Calu3 (cell line): ENCODE measurements around the gene TOR1AIP1. TPM values are rescaled to one million over a fixed set of nuclear protein-coding genes. Genes with fewer than 3 reads are reported as not detected.

ENCODE experiments used
- BruUV-seq: library from RNA; stranded (reverse); fragments of 400-500 nt; replicated peaks from 2 replicates; lab custom pipeline; 2021; lab: Mats Ljungman, UMichigan
- CTCF ChIA-PET: fragments of 300-600 bp; sonication (Branson Sonifier 250); formaldehyde crosslinking; loops from one replicate; lab custom pipeline; 2022; ENCODE audit warnings: antibody characterized with exemption; lab: Charles Lee
- DNase-seq: peaks from one replicate; pipeline ENCODE4 v3.0.0; 2022
- H3K27ac Mint-ChIP-seq: one replicate; pipeline ENCODE4 v1.8.0; 2022; ENCODE audit warnings: mixed read lengths; ENCODE audit not compliant: unreplicated experiment
- H3K27me3 Mint-ChIP-seq: one replicate; pipeline ENCODE4 v1.8.0; 2022; ENCODE audit warnings: mixed read lengths; ENCODE audit not compliant: unreplicated experiment
- H3K36me3 Mint-ChIP-seq: one replicate; pipeline ENCODE4 v1.8.0; 2022; ENCODE audit warnings: mild to moderate bottlenecking, moderate library complexity, mixed read lengths; ENCODE audit not compliant: insufficient read depth, unreplicated experiment
- H3K4me1 Mint-ChIP-seq: one replicate; pipeline ENCODE4 v1.8.0; 2022; ENCODE audit warnings: mild to moderate bottlenecking, low read depth, mixed read lengths; ENCODE audit not compliant: unreplicated experiment
- H3K4me3 Mint-ChIP-seq: one replicate; pipeline ENCODE4 v1.8.0; 2022; ENCODE audit warnings: mild to moderate bottlenecking, low read depth, moderate library complexity, mixed read lengths; ENCODE audit not compliant: unreplicated experiment
- H3K9me3 Mint-ChIP-seq: one replicate; pipeline ENCODE4 v1.8.0; 2022; ENCODE audit warnings: low read depth, mixed read lengths; ENCODE audit not compliant: unreplicated experiment
- intact Hi-C: fragments of 100-400 bp; cut with micrococcal nuclease; formaldehyde crosslinking; loops from one replicate; pipeline ENCODE4 v1.10.0; 2022; ENCODE audit not compliant: unreplicated experiment
- total RNA-seq: library from RNA; stranded (reverse); gene quantifications from 2 replicates; pipeline ENCODE4 v1.2.3, GENCODE V29; 2022
- TF ChIP-seq, protein P1 (sequence below): fragments of 200-600 bp; IDR thresholded peaks from one replicate; pipeline ENCODE4 v1.8.0; 2022; ENCODE audit warnings: antibody characterized with exemption; ENCODE audit not compliant: unreplicated experiment

Gene TOR1AIP1
- total RNA-seq, 1 experiment from 2014 or later = 46.7 TPM

DNA sequence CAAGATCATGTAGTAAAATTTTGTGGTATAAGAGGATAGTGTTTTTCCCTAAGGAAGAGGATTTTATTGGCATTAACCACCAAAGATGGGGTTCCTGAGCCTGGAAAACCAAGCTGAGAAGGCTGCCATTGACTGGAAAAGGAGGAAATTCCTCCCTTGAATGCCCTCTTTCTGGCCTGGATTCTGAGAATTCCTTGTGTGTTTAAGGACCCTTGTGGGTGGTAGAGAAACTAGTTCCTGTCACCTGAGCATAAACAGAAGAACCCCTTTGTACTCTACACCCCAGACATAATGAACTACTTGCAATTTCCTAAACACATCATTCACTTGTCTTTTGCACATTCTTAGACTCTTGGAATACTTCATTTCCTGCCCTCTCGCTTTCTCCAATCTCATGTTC, 39.4 kb downstream of the TOR1AIP1 start:
- BruUV-seq = no TSS peak
- Mint-ChIP-seq H3K4me1 (peaks cover 23% of the 10 kb centered on the region), H3K27me3 (no peaks in the 10 kb centered on the region), H3K9me3 (no peaks in the 10 kb centered on the region), H3K4me3 (no peak overlapping the region), H3K36me3 (peaks cover 16% of the 10 kb centered on the region), H3K27ac (no peak overlapping the region)
- intact Hi-C loops = no loop called here
- no peak for DNase-seq
- CTCF ChIA-PET = no interaction called here
- TF ChIP-seq, protein P1, sequence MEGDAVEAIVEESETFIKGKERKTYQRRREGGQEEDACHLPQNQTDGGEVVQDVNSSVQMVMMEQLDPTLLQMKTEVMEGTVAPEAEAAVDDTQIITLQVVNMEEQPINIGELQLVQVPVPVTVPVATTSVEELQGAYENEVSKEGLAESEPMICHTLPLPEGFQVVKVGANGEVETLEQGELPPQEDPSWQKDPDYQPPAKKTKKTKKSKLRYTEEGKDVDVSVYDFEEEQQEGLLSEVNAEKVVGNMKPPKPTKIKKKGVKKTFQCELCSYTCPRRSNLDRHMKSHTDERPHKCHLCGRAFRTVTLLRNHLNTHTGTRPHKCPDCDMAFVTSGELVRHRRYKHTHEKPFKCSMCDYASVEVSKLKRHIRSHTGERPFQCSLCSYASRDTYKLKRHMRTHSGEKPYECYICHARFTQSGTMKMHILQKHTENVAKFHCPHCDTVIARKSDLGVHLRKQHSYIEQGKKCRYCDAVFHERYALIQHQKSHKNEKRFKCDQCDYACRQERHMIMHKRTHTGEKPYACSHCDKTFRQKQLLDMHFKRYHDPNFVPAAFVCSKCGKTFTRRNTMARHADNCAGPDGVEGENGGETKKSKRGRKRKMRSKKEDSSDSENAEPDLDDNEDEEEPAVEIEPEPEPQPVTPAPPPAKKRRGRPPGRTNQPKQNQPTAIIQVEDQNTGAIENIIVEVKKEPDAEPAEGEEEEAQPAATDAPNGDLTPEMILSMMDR = no peak

DNA sequence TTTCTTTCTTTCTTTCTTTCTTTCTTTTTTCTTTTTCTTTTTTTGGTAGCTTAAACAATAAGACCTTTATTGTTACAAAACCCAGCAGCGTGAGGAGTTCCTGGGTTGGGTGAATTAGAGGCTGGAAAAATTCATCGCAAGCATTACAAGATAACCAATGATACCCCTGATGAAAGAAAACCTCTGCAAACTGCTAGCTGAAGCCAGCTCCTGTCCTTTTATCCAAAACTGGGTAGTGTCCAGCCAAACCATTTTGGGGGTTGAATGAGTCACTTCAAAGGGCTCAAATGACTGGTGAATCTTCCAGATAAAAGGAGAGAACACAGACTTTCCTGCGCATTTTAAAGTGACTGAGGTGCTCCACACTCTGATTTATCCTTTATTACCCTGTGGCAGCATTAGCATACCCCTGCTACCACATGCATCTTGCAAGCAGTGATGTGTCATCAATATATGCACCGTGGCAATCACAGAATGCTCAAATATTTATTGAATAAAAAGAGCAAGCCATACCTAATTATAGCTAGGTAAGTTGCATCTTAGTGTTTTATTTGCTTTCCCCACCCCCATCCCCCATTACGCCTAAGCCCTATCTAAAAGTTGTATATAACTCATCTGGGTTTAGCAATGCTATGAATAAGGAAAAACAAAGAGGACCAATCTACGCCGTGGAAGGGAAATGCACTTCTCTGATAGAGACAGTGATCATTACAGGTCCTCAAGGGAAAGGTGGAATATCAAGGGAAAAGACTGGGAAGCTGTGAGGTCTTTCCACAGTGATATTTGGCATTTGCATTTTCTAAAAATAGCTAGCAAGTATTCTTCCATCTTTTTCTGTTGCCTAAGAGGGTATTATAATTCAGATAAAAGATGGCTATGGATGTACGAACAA, 40.1 kb downstream of the TOR1AIP1 start:
- no peak overlapping the region for H3K27ac Mint-ChIP-seq
- no peaks in the 10 kb centered on the region for H3K9me3 Mint-ChIP-seq
- TF ChIP-seq, protein P1 = no peak
- DNase-seq = no peak
- H3K36me3 Mint-ChIP-seq = peaks cover 12% of the 10 kb centered on the region
- CTCF ChIA-PET = no interaction called here
- intact Hi-C loops = no loop called here
- H3K27me3 Mint-ChIP-seq = no peaks in the 10 kb centered on the region
- H3K4me3 Mint-ChIP-seq = no peak overlapping the region
- peaks cover 26% of the 10 kb centered on the region for H3K4me1 Mint-ChIP-seq
- BruUV-seq = no TSS peak

DNA sequence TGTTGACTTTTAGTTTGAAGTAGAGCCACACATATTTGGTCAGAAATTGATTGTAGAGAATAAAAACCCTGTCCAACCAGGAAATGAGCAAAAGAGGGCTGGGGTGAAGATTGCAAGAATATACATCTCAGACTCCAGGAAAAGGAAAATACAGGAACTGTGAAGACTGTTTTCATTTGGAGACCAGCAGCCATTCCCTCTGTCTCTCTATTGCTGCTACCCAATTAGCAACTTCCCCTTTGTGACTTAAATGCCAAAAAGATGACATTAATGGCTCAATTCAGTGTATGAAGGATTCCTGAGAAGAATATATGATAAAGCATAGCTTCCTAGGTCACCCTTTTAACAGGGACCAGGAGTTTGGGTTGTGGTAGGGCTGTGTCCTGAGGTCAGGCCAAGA, 40.9 kb downstream of the TOR1AIP1 start:
- Mint-ChIP-seq H3K27ac (no peak overlapping the region), H3K36me3 (peaks cover 12% of the 10 kb centered on the region), H3K9me3 (no peaks in the 10 kb centered on the region), H3K4me1 (peaks cover 26% of the 10 kb centered on the region), H3K27me3 (no peaks in the 10 kb centered on the region), H3K4me3 (no peak overlapping the region)
- BruUV-seq = no TSS peak
- no peak for DNase-seq
- CTCF ChIA-PET = interaction anchor here (0.5 kb wide), 1 partner anchor 917 kb away, joined by 3 read pairs; no protein-coding TSS in a partner anchor
- TF ChIP-seq, protein P1 = no peak
- intact Hi-C loops = no loop called here

DNA sequence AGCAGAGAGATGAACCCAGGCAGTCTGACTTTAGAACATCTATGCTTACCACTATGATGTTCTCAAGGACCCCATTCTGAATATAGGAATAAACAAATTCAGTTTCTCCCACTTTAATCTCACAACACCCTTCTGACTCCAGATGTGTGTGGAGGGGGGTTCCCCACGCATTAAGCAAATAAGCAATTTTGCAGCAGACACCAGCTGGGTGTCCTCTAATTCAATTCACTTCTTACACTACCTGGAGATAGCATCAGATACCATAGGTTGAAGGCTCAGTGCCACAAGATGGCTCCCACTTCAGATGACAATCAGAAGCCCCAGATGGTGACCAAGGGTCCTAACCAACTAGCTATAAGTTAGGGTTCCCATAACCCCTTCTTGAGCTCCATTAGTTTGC, 42.2 kb downstream of the TOR1AIP1 start:
- CTCF ChIA-PET = interaction anchor here (0.5 to 1.5 kb wide), 2 partner anchors 41 to 380 kb away, joined by 3 to 5 read pairs; no protein-coding TSS in a partner anchor
- Mint-ChIP-seq H3K36me3 (peaks cover 6% of the 10 kb centered on the region), H3K4me1 (peaks cover 26% of the 10 kb centered on the region), H3K9me3 (no peaks in the 10 kb centered on the region), H3K27ac (no peak overlapping the region), H3K4me3 (no peak overlapping the region), H3K27me3 (no peaks in the 10 kb centered on the region)
- TF ChIP-seq, protein P1 = no peak
- intact Hi-C loops = no loop called here
- BruUV-seq = no TSS peak
- no peak for DNase-seq
